Activated T-cell treated with anti-CD3 and anti-CD28 coated beads, Interleukin-2, amount 50 U/mL, for 24 hours (primary cell): ENCODE results near the gene RAB14.

Experiments
- DNase-seq: peaks from one replicate; pipeline ENCODE4 v3.0.0-alpha.2; 2020
- H3K27ac Mint-ChIP-seq: 2 replicates; pipeline ENCODE4 v1.8.0; 2020; ENCODE audit warnings: mild to moderate bottlenecking, mixed read lengths
- H3K27me3 Mint-ChIP-seq: 2 replicates; pipeline ENCODE4 v1.8.0; 2020; ENCODE audit warnings: mixed read lengths
- H3K36me3 Mint-ChIP-seq: 2 replicates; pipeline ENCODE4 v1.8.0; 2020; ENCODE audit warnings: low read depth, mixed read lengths
- H3K4me1 Mint-ChIP-seq: 2 replicates; pipeline ENCODE4 v1.8.0; 2020; ENCODE audit warnings: low read depth, mixed read lengths
- H3K4me3 Mint-ChIP-seq: 2 replicates; pipeline ENCODE4 v1.8.0; 2020; ENCODE audit warnings: mild to moderate bottlenecking, moderate library complexity, mixed read lengths
- H3K9me3 Mint-ChIP-seq: 2 replicates; pipeline ENCODE4 v1.8.0; 2020; ENCODE audit warnings: mixed read lengths

The RAB14 gene

GRCh38 chr9:121206516-121207370, 5.1 kb upstream of the RAB14 start:
- H3K27ac Mint-ChIP-seq = no peak overlapping the region
- H3K4me1 Mint-ChIP-seq = peaks cover 31% of the 10 kb centered on the region

GRCh38 chr9:121204611-121205010, 2.9 kb upstream of the RAB14 start:
- Mint-ChIP-seq H3K4me1 (peaks cover 36% of the 10 kb centered on the region), H3K27ac (no peak overlapping the region), H3K9me3 (no peaks in the 10 kb centered on the region), H3K27me3 (no peaks in the 10 kb centered on the region), H3K4me3 (no peak overlapping the region), H3K36me3 (peaks cover 21% of the 10 kb centered on the region)
- DNase-seq = no peak

More at GRCh38 chr9:121206516-121207370, 5.1 kb upstream of the RAB14 start:
- H3K9me3 Mint-ChIP-seq = no peaks in the 10 kb centered on the region
- peaks cover 6% of the 10 kb centered on the region for H3K36me3 Mint-ChIP-seq
- H3K27me3 Mint-ChIP-seq = no peaks in the 10 kb centered on the region
- no peak for DNase-seq
- no peak overlapping the region for H3K4me3 Mint-ChIP-seq

GRCh38 chr9:121204121-121204520, 2.5 kb upstream of the RAB14 start:
- Mint-ChIP-seq H3K36me3 (peaks cover 26% of the 10 kb centered on the region), H3K4me1 (peaks cover 41% of the 10 kb centered on the region), H3K9me3 (no peaks in the 10 kb centered on the region), H3K4me3 (no peak overlapping the region), H3K27ac (no peak overlapping the region), H3K27me3 (no peaks in the 10 kb centered on the region)
- DNase-seq = no peak

- peaks cover 48% of the 10 kb centered on the region for H3K4me1 Mint-ChIP-seq
- H3K9me3 Mint-ChIP-seq = no peaks in the 10 kb centered on the region
- H3K4me3 Mint-ChIP-seq = peak overlapping the region; percentile 95
- DNase-seq = peak; percentile 70
- H3K27ac Mint-ChIP-seq = peak overlapping the region; percentile 97
- H3K36me3 Mint-ChIP-seq = peaks cover 41% of the 10 kb centered on the region
- no peaks in the 10 kb centered on the region for H3K27me3 Mint-ChIP-seq
Measured at GRCh38 chr9:121201045-121201737, 478 bp downstream of the RAB14 start.

- H3K4me1 Mint-ChIP-seq = peaks cover 56% of the 10 kb centered on the region
- H3K36me3 Mint-ChIP-seq = peaks cover 41% of the 10 kb centered on the region
- H3K9me3 Mint-ChIP-seq = no peaks in the 10 kb centered on the region
- DNase-seq = no peak
- H3K27me3 Mint-ChIP-seq = no peaks in the 10 kb centered on the region
- H3K27ac Mint-ChIP-seq = peak overlapping the region; percentile 92
- peak overlapping the region; percentile 95 for H3K4me3 Mint-ChIP-seq
Measured at GRCh38 chr9:121200356-121200755, 1.3 kb downstream of the RAB14 start.

GRCh38 chr9:121199921-121200320, 1.7 kb downstream of the RAB14 start:
- Mint-ChIP-seq H3K27ac (peak overlapping the region; percentile 92), H3K4me1 (peaks cover 61% of the 10 kb centered on the region), H3K4me3 (peak overlapping the region; percentile 95), H3K36me3 (peaks cover 41% of the 10 kb centered on the region), H3K27me3 (no peaks in the 10 kb centered on the region), H3K9me3 (no peaks in the 10 kb centered on the region)
- DNase-seq = no peak

GRCh38 chr9:121198512-121199042, 3.1 kb downstream of the RAB14 start:
- no peaks in the 10 kb centered on the region for H3K27me3 Mint-ChIP-seq
- H3K27ac Mint-ChIP-seq = no peak overlapping the region
- H3K36me3 Mint-ChIP-seq = peaks cover 41% of the 10 kb centered on the region
- H3K4me1 Mint-ChIP-seq = peaks cover 70% of the 10 kb centered on the region
- no peak for DNase-seq
- no peaks in the 10 kb centered on the region for H3K9me3 Mint-ChIP-seq
- H3K4me3 Mint-ChIP-seq = peak overlapping the region; percentile 95

- DNase-seq = no peak
- H3K36me3 Mint-ChIP-seq = peaks cover 44% of the 10 kb centered on the region
- no peak overlapping the region for H3K27ac Mint-ChIP-seq
- no peaks in the 10 kb centered on the region for H3K27me3 Mint-ChIP-seq
- no peaks in the 10 kb centered on the region for H3K9me3 Mint-ChIP-seq
- H3K4me3 Mint-ChIP-seq = peak overlapping the region; percentile 33
- peaks cover 72% of the 10 kb centered on the region for H3K4me1 Mint-ChIP-seq
Measured at GRCh38 chr9:121197132-121197531, 4.5 kb downstream of the RAB14 start.

GRCh38 chr9:121196389-121196788, 5.3 kb downstream of the RAB14 start:
- Mint-ChIP-seq H3K36me3 (peaks cover 42% of the 10 kb centered on the region), H3K27me3 (no peaks in the 10 kb centered on the region), H3K4me1 (peaks cover 75% of the 10 kb centered on the region), H3K9me3 (no peaks in the 10 kb centered on the region), H3K4me3 (peak overlapping the region; percentile 44), H3K27ac (peak overlapping the region; percentile 56)
- no peak for DNase-seq

GRCh38 chr9:121194730-121195129, 6.9 kb downstream of the RAB14 start:
- H3K4me3 Mint-ChIP-seq = no peak overlapping the region
- H3K4me1 Mint-ChIP-seq = peaks cover 86% of the 10 kb centered on the region
- peaks cover 42% of the 10 kb centered on the region for H3K36me3 Mint-ChIP-seq
- H3K27me3 Mint-ChIP-seq = no peaks in the 10 kb centered on the region
- DNase-seq = no peak
- H3K9me3 Mint-ChIP-seq = no peaks in the 10 kb centered on the region
- H3K27ac Mint-ChIP-seq = peak overlapping the region; percentile 56

- no peaks in the 10 kb centered on the region for H3K27me3 Mint-ChIP-seq
- peaks cover 42% of the 10 kb centered on the region for H3K36me3 Mint-ChIP-seq
- no peak overlapping the region for H3K4me3 Mint-ChIP-seq
- peaks cover 85% of the 10 kb centered on the region for H3K4me1 Mint-ChIP-seq
- H3K27ac Mint-ChIP-seq = peak overlapping the region; percentile 81
- no peak for DNase-seq
- H3K9me3 Mint-ChIP-seq = no peaks in the 10 kb centered on the region
Measured at GRCh38 chr9:121192959-121193640, 8.6 kb downstream of the RAB14 start.

GRCh38 chr9:121192518-121192917, 9.2 kb downstream of the RAB14 start:
- Mint-ChIP-seq H3K27ac (peak overlapping the region; percentile 77), H3K36me3 (peaks cover 44% of the 10 kb centered on the region), H3K27me3 (no peaks in the 10 kb centered on the region), H3K9me3 (no peaks in the 10 kb centered on the region), H3K4me1 (peaks cover 86% of the 10 kb centered on the region), H3K4me3 (no peak overlapping the region)
- DNase-seq = no peak

GRCh38 chr9:121191235-121191634, 10.4 kb downstream of the RAB14 start:
- DNase-seq = no peak
- Mint-ChIP-seq H3K27ac (peak overlapping the region; percentile 44), H3K27me3 (no peaks in the 10 kb centered on the region), H3K36me3 (peaks cover 49% of the 10 kb centered on the region), H3K4me1 (peaks cover 84% of the 10 kb centered on the region), H3K4me3 (no peak overlapping the region), H3K9me3 (no peaks in the 10 kb centered on the region)

GRCh38 chr9:121189660-121190059, 12.0 kb downstream of the RAB14 start:
- Mint-ChIP-seq H3K4me3 (no peak overlapping the region), H3K36me3 (peaks cover 64% of the 10 kb centered on the region)

More at GRCh38 chr9:121189660-121190059, 12.0 kb downstream of the RAB14 start:
- Mint-ChIP-seq H3K4me1 (peaks cover 84% of the 10 kb centered on the region), H3K27me3 (no peaks in the 10 kb centered on the region), H3K9me3 (no peaks in the 10 kb centered on the region), H3K27ac (peak overlapping the region; percentile 44)
- no peak for DNase-seq
